HL-60 (cell line): ENCODE results near the gene FBXO42.

Source experiments
- DNase-seq, 2 experiments: peaks; one replicate each; pipeline ENCODE4 v3.0.0-alpha.2; 2010 to 2020; ENCODE audit warnings: low read depth in 1 of 2, low spot score in 1 of 2
- H3K27ac ChIP-seq: fragments of 250-450 bp; sonication (Bioruptor Pico); replicated peaks from 2 replicates; pipeline ENCODE4 v1.5.1; 2020; ENCODE audit warnings: mild to moderate bottlenecking, moderate library complexity
- H3K27me3 ChIP-seq: fragments of 250-450 bp; sonication (Bioruptor Pico); 2 replicates; pipeline ENCODE4 v1.5.1; 2021; ENCODE audit warnings: mild to moderate bottlenecking, moderate library complexity; ENCODE audit not compliant: insufficient read depth, poor library complexity, severe bottlenecking
- H3K4me3 ChIP-seq: replicated peaks from 2 replicates; pipeline ENCODE4 v1.5.1; 2011; ENCODE audit warnings: mild to moderate bottlenecking, control low read depth, low read length; ENCODE audit not compliant: insufficient read depth
- CTCF ChIP-seq: IDR thresholded peaks from one replicate; pipeline ENCODE4 v1.5.1; 2011; ENCODE audit warnings: low read length, control low read depth, inconsistent platforms; ENCODE audit not compliant: insufficient read depth
- GABPA ChIP-seq: IDR thresholded peaks from 2 replicates; pipeline ENCODE4 v1.6.1; 2012; ENCODE audit warnings: low read depth
- POLR2AphosphoS5 ChIP-seq: IDR thresholded peaks from 2 replicates; pipeline ENCODE4 v1.6.1; 2012; ENCODE audit warnings: low read depth
- REST ChIP-seq: IDR thresholded peaks from 2 replicates; pipeline ENCODE4 v1.6.1; 2012; ENCODE audit warnings: low read depth; ENCODE audit not compliant: insufficient replicate concordance
- SPI1 ChIP-seq: IDR thresholded peaks from 2 replicates; pipeline ENCODE4 v1.6.1; 2012; ENCODE audit warnings: low read depth, mild to moderate bottlenecking, borderline replicate concordance

FBXO42 gene

GRCh38 chr1:16267690-16268180, 84.5 kb downstream of the FBXO42 start:
- no peak overlapping the region for H3K4me3 ChIP-seq
- no peaks in the 10 kb centered on the region for H3K27me3 ChIP-seq
- no peak overlapping the region for H3K27ac ChIP-seq
- TF ChIP-seq POLR2AphosphoS5 = no peak
- TF ChIP-seq SPI1 = no peak
- no peak for TF ChIP-seq GABPA
- TF ChIP-seq CTCF = no peak
- no peak for TF ChIP-seq REST
- no peak for DNase-seq

- DNase-seq = no peak
- Histone ChIP-seq H3K4me3 (no peak overlapping the region), H3K27ac (no peak overlapping the region), H3K27me3 (no peaks in the 10 kb centered on the region)
- TF ChIP-seq POLR2AphosphoS5 (no peak), REST (no peak), SPI1 (no peak), GABPA (no peak), CTCF (no peak)
Measured at GRCh38 chr1:16266411-16267118, 85.7 kb downstream of the FBXO42 start.

DNA sequence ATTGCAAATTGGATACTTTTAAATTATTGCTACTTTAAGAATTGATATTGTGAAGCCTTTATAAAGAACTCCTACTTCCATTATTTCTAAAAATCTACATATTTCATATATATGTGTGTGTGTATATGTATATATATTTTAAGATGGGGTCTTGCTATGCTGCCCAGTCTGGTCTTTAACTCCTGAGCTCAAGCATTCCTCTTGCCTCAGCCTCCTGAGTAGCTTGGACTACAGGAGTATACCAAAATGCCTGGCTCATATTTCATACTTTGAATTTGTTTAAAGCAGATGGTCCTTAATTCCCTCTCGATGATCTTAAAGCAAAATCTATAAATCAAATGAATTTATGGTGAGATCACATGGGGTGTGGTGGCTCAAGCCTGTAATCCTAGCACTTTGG, 90.2 kb downstream of the FBXO42 start:
- DNase-seq = no peak
- TF ChIP-seq POLR2AphosphoS5 = no peak
- TF ChIP-seq SPI1 = no peak
- no peak for TF ChIP-seq REST
- TF ChIP-seq CTCF = no peak
- TF ChIP-seq GABPA = no peak

More for the DNA sequence above, 90.2 kb downstream of the FBXO42 start:
- Histone ChIP-seq H3K27ac (no peak overlapping the region), H3K4me3 (no peak overlapping the region), H3K27me3 (no peaks in the 10 kb centered on the region)
